ENCODE results near the gene AFF3.

GRCh38 chr2:99881901-99882591, 260.3 kb downstream of the AFF3 start:
- TF ChIP-seq, protein P1, sequence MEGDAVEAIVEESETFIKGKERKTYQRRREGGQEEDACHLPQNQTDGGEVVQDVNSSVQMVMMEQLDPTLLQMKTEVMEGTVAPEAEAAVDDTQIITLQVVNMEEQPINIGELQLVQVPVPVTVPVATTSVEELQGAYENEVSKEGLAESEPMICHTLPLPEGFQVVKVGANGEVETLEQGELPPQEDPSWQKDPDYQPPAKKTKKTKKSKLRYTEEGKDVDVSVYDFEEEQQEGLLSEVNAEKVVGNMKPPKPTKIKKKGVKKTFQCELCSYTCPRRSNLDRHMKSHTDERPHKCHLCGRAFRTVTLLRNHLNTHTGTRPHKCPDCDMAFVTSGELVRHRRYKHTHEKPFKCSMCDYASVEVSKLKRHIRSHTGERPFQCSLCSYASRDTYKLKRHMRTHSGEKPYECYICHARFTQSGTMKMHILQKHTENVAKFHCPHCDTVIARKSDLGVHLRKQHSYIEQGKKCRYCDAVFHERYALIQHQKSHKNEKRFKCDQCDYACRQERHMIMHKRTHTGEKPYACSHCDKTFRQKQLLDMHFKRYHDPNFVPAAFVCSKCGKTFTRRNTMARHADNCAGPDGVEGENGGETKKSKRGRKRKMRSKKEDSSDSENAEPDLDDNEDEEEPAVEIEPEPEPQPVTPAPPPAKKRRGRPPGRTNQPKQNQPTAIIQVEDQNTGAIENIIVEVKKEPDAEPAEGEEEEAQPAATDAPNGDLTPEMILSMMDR (IDR thresholded peaks at IDR 0.05; ENCODE audit: poor library complexity), result no peak
- no peak for TF ChIP-seq EZH2phosphoT487 (IDR thresholded peaks at IDR 0.05; ENCODE audit: low read depth, severe bottlenecking, unreplicated experiment)
- no peak for TF ChIP-seq EZH2 (IDR thresholded peaks at IDR 0.05; ENCODE audit: borderline replicate concordance)

Measured in hepatocyte (in vitro differentiated cells).